Ovary (tissue), 3 donors: ENCODE measurements around the gene GPR87.

Experiments used
- POLR2A ChIP-seq: fragments of 450-650 bp; IDR thresholded peaks from one replicate; pipeline ENCODE4 v1.6.1; 2017; ENCODE audit warnings: antibody characterized with exemption, mild to moderate bottlenecking, moderate library complexity
- TF ChIP-seq, protein P1 (sequence below), 3 donors: fragments of 450-650 bp in 2 of 3; fragments of 200-600 bp in 1 of 3; IDR thresholded peaks; one replicate each; pipeline versions ENCODE4 v1.5.1 to v1.8.0; 2016 to 2022; ENCODE audit warnings: antibody characterized with exemption in 3 of 3, mild to moderate bottlenecking in 1 of 3
- donor health status: DM: no; HTN: no; CAD: no.

DNA sequence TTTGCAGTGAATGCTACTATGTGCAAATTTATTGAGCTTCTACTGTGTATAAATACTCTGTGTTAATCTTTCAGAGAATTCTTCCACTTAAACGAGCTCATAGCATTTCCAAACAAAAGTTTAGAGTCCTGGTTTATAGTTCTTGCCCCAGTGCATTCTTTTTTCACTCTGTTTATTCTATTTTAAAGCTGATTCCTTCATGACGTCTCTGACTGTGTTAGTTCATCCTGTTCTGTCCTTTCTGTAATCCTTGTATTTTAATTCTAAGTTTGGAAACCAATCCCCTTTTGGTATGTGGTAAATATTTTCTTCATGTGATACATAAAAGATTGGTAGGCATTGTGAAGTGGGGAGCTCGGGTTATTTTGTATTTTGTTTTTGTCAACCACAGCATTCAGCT, 57.0 kb downstream of the GPR87 start:
- TF ChIP-seq POLR2A: no peak
- TF ChIP-seq, protein P1, sequence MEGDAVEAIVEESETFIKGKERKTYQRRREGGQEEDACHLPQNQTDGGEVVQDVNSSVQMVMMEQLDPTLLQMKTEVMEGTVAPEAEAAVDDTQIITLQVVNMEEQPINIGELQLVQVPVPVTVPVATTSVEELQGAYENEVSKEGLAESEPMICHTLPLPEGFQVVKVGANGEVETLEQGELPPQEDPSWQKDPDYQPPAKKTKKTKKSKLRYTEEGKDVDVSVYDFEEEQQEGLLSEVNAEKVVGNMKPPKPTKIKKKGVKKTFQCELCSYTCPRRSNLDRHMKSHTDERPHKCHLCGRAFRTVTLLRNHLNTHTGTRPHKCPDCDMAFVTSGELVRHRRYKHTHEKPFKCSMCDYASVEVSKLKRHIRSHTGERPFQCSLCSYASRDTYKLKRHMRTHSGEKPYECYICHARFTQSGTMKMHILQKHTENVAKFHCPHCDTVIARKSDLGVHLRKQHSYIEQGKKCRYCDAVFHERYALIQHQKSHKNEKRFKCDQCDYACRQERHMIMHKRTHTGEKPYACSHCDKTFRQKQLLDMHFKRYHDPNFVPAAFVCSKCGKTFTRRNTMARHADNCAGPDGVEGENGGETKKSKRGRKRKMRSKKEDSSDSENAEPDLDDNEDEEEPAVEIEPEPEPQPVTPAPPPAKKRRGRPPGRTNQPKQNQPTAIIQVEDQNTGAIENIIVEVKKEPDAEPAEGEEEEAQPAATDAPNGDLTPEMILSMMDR (IDR thresholded peaks at IDR 0.05): no peak
